MCF 10A (cell line): ENCODE results near the gene RTL10. TPM values are rescaled to one million over a fixed set of nuclear protein-coding genes. Genes with fewer than 3 reads are reported as not detected.

Source experiments
- BruUV-seq: library from RNA; stranded (reverse); fragments of 400-500 nt; replicated peaks from 2 replicates; lab custom pipeline; 2021; lab: Mats Ljungman, UMichigan
- CTCF ChIA-PET: fragments of 300-600 bp; sonication (Branson Sonifier 250); formaldehyde crosslinking; extraction: SDS; loops from one replicate; lab custom pipeline; 2021; ENCODE audit warnings: antibody characterized with exemption, inconsistent platforms; lab: Yijun Ruan, JAX
- POLR2A ChIA-PET: fragments of 300-600, 350-650 bp; sonication (Branson Sonifier 250); formaldehyde crosslinking; extraction: SDS; loops from one replicate; lab custom pipeline; 2020; ENCODE audit warnings: antibody characterized with exemption, inconsistent platforms; lab: Yijun Ruan, JAX
- DNase-seq: peaks from one replicate; pipeline ENCODE4 v3.0.0-alpha.2; 2018; ENCODE audit not compliant: unreplicated experiment
- H3K27ac Mint-ChIP-seq: one replicate; pipeline ENCODE4 v1.8.0; 2022; ENCODE audit warnings: mild to moderate bottlenecking, low read depth, mixed read lengths; ENCODE audit not compliant: unreplicated experiment
- H3K27me3 Mint-ChIP-seq: one replicate; pipeline ENCODE4 v1.8.0; 2022; ENCODE audit warnings: mixed read lengths; ENCODE audit not compliant: insufficient read depth, unreplicated experiment
- H3K36me3 Mint-ChIP-seq: one replicate; pipeline ENCODE4 v1.8.0; 2022; ENCODE audit warnings: mild to moderate bottlenecking, moderate library complexity, mixed read lengths; ENCODE audit not compliant: insufficient read depth, unreplicated experiment
- H3K4me1 Mint-ChIP-seq: one replicate; pipeline ENCODE4 v1.8.0; 2022; ENCODE audit warnings: mixed read lengths; ENCODE audit not compliant: insufficient read depth, unreplicated experiment
- H3K4me3 Mint-ChIP-seq: one replicate; pipeline ENCODE4 v1.8.0; 2022; ENCODE audit warnings: mild to moderate bottlenecking, moderate library complexity, mixed read lengths; ENCODE audit not compliant: unreplicated experiment
- H3K9me3 Mint-ChIP-seq: one replicate; pipeline ENCODE4 v1.8.0; 2022; ENCODE audit warnings: mixed read lengths; ENCODE audit not compliant: unreplicated experiment
- intact Hi-C: fragments of 100-400 bp; cut with micrococcal nuclease; formaldehyde crosslinking; loops from 2 replicates; pipeline ENCODE4 v1.14.1; 2022
- total RNA-seq: library from RNA; stranded (reverse); gene quantifications from 2 replicates; pipeline ENCODE4 v1.2.3, GENCODE V29; 2022
- TF ChIP-seq, protein P1 (sequence below): fragments of 200-600 bp; IDR thresholded peaks from one replicate; pipeline ENCODE4 v1.8.0; 2022; ENCODE audit warnings: antibody characterized with exemption, mild to moderate bottlenecking; ENCODE audit not compliant: unreplicated experiment

The RTL10 gene
- total RNA-seq, 1 experiment from 2014 or later, result 20.6 TPM

DNA sequence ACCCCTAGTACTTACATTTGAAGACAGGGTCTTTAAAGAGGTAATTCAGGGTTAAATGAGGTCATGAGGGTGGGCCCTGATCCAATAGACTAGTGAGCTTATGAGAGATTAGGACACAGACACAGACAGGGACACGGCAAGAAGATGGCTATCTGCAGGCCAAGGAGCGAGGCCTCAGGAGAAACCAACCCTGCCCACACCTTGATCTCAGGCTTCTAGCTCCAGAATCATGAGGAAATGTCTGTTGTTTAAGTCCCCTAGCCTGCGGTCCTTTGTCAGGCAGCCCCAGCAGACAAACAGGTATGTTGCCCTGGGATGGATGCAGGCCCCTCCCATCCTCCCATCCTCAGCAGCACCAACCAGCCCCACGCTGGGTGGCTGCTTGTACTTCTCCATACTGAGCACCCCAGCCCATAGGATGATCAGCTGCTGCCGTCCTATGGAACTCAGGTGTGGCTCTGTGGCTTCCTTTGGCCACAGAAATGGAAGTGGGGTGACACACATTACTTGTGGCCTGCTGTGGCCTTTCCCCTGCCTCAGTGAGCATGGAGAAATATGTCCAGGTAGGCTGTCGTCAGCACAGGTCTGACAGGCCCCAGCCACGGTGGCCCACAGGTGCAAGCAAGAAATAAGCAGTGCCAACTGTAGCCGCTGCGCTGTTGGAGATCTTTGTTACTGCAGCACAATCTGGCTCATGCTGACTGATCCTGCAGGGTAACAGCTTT is 7.9 kb downstream of the RTL10 start:
- Mint-ChIP-seq H3K27me3 (no peaks in the 10 kb centered on the region), H3K36me3 (peaks cover 34% of the 10 kb centered on the region), H3K4me1 (peaks cover 22% of the 10 kb centered on the region), H3K27ac (no peak overlapping the region), H3K9me3 (no peaks in the 10 kb centered on the region), H3K4me3 (no peak overlapping the region)
- TF ChIP-seq, protein P1, sequence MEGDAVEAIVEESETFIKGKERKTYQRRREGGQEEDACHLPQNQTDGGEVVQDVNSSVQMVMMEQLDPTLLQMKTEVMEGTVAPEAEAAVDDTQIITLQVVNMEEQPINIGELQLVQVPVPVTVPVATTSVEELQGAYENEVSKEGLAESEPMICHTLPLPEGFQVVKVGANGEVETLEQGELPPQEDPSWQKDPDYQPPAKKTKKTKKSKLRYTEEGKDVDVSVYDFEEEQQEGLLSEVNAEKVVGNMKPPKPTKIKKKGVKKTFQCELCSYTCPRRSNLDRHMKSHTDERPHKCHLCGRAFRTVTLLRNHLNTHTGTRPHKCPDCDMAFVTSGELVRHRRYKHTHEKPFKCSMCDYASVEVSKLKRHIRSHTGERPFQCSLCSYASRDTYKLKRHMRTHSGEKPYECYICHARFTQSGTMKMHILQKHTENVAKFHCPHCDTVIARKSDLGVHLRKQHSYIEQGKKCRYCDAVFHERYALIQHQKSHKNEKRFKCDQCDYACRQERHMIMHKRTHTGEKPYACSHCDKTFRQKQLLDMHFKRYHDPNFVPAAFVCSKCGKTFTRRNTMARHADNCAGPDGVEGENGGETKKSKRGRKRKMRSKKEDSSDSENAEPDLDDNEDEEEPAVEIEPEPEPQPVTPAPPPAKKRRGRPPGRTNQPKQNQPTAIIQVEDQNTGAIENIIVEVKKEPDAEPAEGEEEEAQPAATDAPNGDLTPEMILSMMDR, result no peak
- ChIA-PET CTCF (interaction anchor here (0.7 kb wide), 1 partner anchor 12 kb away, joined by 3 read pairs; no protein-coding TSS in a partner anchor), POLR2A (interaction anchor here (0.7 to 1.0 kb wide), 2 partner anchors 14 to 22 kb away, joined by 3 read pairs; no protein-coding TSS in a partner anchor)
- no peak for DNase-seq
- no TSS peak for BruUV-seq
- intact Hi-C loops, result no loop called here

DNA sequence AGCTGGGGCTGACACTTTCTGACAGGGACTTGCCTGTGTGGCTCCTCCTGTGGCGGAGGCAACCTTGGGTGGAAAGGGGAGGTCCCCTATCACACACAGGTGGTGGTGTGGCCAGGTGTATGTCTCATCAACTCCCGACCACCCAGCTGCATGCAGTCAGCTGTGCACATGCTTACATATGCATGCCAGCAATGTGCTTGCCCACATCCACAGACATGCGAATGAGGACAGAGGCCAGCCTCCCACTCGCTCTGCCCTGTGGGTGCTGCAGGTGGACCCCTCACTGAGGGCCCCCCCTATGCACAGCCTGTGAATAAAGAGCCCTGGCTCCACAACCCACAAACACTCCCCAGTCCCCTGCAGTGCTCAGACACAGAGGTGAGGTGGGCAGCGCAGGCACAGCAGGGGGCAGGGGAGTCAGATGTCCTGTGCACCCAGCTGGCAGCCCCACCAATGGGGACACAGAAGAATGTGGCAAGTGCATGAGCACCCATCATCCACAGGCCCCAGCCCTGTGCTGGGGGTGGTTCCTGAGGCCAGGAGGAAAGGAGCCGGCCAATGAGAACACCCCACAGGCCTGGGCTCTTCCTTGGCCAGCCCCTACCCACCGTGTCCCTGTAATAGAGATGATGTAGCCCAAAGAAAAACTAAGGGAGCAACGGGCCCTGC is 9.5 kb downstream of the RTL10 start:
- BruUV-seq, result no TSS peak

DNA sequence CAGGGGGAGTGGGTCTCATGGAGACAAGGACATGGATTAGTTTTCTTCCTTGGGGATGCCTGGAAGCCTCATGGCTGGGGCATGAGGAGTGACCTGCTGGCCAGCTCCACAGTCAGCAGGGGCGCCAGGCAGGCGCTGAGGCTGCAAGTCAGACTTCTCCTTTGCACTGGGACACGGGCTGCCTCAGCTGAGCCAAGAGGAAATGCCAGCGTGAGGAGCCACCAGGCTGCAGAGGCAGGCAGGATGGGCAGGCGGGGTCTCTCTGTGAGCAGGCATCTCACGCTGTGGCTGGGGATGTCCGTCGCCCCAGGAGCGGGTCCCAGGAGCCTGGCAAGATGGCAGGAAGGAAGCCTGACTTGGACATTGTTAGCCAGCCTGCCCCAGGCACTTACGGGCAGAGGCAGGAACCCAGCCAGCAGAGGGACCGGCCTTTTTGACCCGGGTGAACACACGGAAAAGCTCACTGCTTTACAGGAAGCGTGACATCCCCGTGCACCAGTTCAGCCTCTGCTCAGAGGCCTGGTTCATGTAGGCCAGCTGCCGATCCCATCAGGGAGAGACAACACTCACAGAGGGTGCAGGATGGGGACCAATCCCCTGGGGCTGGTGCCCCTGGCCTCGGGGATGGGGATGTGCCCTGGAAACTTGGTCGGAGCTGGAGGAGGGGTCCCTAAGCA is 10.2 kb downstream of the RTL10 start:
- H3K27me3 Mint-ChIP-seq, result no peaks in the 10 kb centered on the region
- H3K27ac Mint-ChIP-seq, result no peak overlapping the region
- peaks cover 21% of the 10 kb centered on the region for H3K4me1 Mint-ChIP-seq
- peak; percentile 58 for DNase-seq
- H3K4me3 Mint-ChIP-seq, result no peak overlapping the region
- BruUV-seq, result no TSS peak
- H3K36me3 Mint-ChIP-seq, result peaks cover 13% of the 10 kb centered on the region
- ChIA-PET POLR2A (interaction anchor here (2.0 kb wide), 1 partner anchor 11 kb away, joined by 12 read pairs; the partner anchor contains the start of genes GNB1L and RTL10), CTCF (no interaction called here)
- intact Hi-C loops, result no loop called here
- no peaks in the 10 kb centered on the region for H3K9me3 Mint-ChIP-seq
- TF ChIP-seq, protein P1, result no peak

More for the DNA sequence above, 9.5 kb downstream of the RTL10 start:
- no peaks in the 10 kb centered on the region for H3K27me3 Mint-ChIP-seq
- POLR2A ChIA-PET, result no interaction called here
- no peak overlapping the region for H3K4me3 Mint-ChIP-seq
- no peaks in the 10 kb centered on the region for H3K9me3 Mint-ChIP-seq
- no peak for DNase-seq
- CTCF ChIA-PET, result no interaction called here
- peaks cover 19% of the 10 kb centered on the region for H3K36me3 Mint-ChIP-seq
- H3K27ac Mint-ChIP-seq, result no peak overlapping the region
- intact Hi-C loops, result no loop called here
- TF ChIP-seq, protein P1, result no peak
- peaks cover 21% of the 10 kb centered on the region for H3K4me1 Mint-ChIP-seq
